ENCODE measurements around the gene GREB1L.

GREB1L gene

GRCh38 chr18:21496277-21496835 is 254.3 kb downstream of the GREB1L start:
- H3K18ac ChIP-seq (ENCODE audit: low read length): no peak overlapping the region
- peaks cover 6% of the 10 kb centered on the region for H3K79me1 ChIP-seq (ENCODE audit: low read depth, low read length)
- WGBS, 2 donors (ENCODE audit: extremely low coverage in 2 of 2, insufficient read length in 2 of 2, insufficient replicate concordance in 1 of 2): no CpG with 5 or more reads among the region's 12 CpGs
- H3K27ac ChIP-seq (replicated peaks; ENCODE audit: low read length): no peak overlapping the region
- H2BK15ac ChIP-seq (ENCODE audit: low read length): no peak overlapping the region
- no peaks in the 10 kb centered on the region for H3K27me3 ChIP-seq (ENCODE audit: control insufficient read depth in 3 of 3, insufficient read depth in 3 of 3, low read depth in 1 of 3, low read length in 3 of 3)
- no peaks in the 10 kb centered on the region for H3K9me3 ChIP-seq (replicated peaks in 1 of 2; ENCODE audit: control insufficient read depth in 2 of 2, insufficient read depth in 1 of 2, low read depth in 1 of 2, low read length in 2 of 2)
- H4K8ac ChIP-seq (ENCODE audit: low read depth, low read length): no peak overlapping the region
- H2AFZ ChIP-seq (ENCODE audit: low read length): no peak overlapping the region
- H2AK5ac ChIP-seq (ENCODE audit: low read depth, low read length): no peak overlapping the region
- H2BK5ac ChIP-seq (ENCODE audit: low read length): no peak overlapping the region
- peaks cover 0 to 1% of the 10 kb centered on the region in 2 donors for H3K4me1 ChIP-seq (ENCODE audit: control insufficient read depth in 2 of 2, insufficient read depth in 1 of 2, low read depth in 1 of 2, low read length in 2 of 2)
- no peak overlapping the region for H3K23ac ChIP-seq (ENCODE audit: low read depth, low read length, poor library complexity)
- no peak overlapping the region for H2BK120ac ChIP-seq (ENCODE audit: low read depth, low read length)
- H3K36me3 ChIP-seq (replicated peaks in 1 of 2; ENCODE audit: control insufficient read depth in 2 of 2, insufficient read depth in 2 of 2, low read length in 2 of 2): peaks cover 41 to 89% of the 10 kb centered on the region in 2 donors
- H3K4me3 ChIP-seq (ENCODE audit: low read length in 2 of 2): no peak overlapping the region
- H2BK12ac ChIP-seq (ENCODE audit: low read length): no peak overlapping the region
- no peak for DNase-seq (ENCODE audit: low spot score)
- H3K4ac ChIP-seq (ENCODE audit: low read length): no peak overlapping the region
- H3K4me2 ChIP-seq (ENCODE audit: insufficient read depth, low read length, poor library complexity, severe bottlenecking): no peak overlapping the region
- H3K14ac ChIP-seq (ENCODE audit: low read length): no peak overlapping the region
- no peak overlapping the region for H4K91ac ChIP-seq (ENCODE audit: low read depth, low read length, poor library complexity)
- H3K9ac ChIP-seq (ENCODE audit: low read depth, low read length, poor library complexity): no peak overlapping the region

GRCh38 chr18:21499997-21500396 is 258.0 kb downstream of the GREB1L start:
- no peak overlapping the region for H3K27ac ChIP-seq (replicated peaks; ENCODE audit: low read length)
- no peak overlapping the region for H2BK15ac ChIP-seq (ENCODE audit: low read length)
- no peak overlapping the region for H3K4me3 ChIP-seq (ENCODE audit: low read length in 2 of 2)
- no peak overlapping the region for H2AK5ac ChIP-seq (ENCODE audit: low read depth, low read length)
- no peak overlapping the region for H3K4ac ChIP-seq (ENCODE audit: low read length)
- no peaks in the 10 kb centered on the region for H3K9me3 ChIP-seq (replicated peaks in 1 of 2; ENCODE audit: control insufficient read depth in 2 of 2, insufficient read depth in 1 of 2, low read depth in 1 of 2, low read length in 2 of 2)
- no CpG with 5 or more reads among the region's 16 CpGs for WGBS, 2 donors (ENCODE audit: extremely low coverage in 2 of 2, insufficient read length in 2 of 2, insufficient replicate concordance in 1 of 2)
- no peak overlapping the region for H2AFZ ChIP-seq (ENCODE audit: low read length)
- H2BK12ac ChIP-seq (ENCODE audit: low read length): no peak overlapping the region
- H4K8ac ChIP-seq (ENCODE audit: low read depth, low read length): no peak overlapping the region
- no peak overlapping the region for H2BK120ac ChIP-seq (ENCODE audit: low read depth, low read length)
- no peak overlapping the region for H3K23ac ChIP-seq (ENCODE audit: low read depth, low read length, poor library complexity)
- H2BK5ac ChIP-seq (ENCODE audit: low read length): no peak overlapping the region
- H3K4me2 ChIP-seq (ENCODE audit: insufficient read depth, low read length, poor library complexity, severe bottlenecking): no peak overlapping the region
- DNase-seq (ENCODE audit: low spot score): no peak
- H3K9ac ChIP-seq (ENCODE audit: low read depth, low read length, poor library complexity): peak overlapping the region; percentile 82
- peak overlapping the region; percentile 90 for H3K14ac ChIP-seq (ENCODE audit: low read length)
- no peaks in the 10 kb centered on the region for H3K27me3 ChIP-seq (ENCODE audit: control insufficient read depth in 3 of 3, insufficient read depth in 3 of 3, low read depth in 1 of 3, low read length in 3 of 3)
- no peak overlapping the region for H4K91ac ChIP-seq (ENCODE audit: low read depth, low read length, poor library complexity)
- peaks cover 0 to 1% of the 10 kb centered on the region in 2 donors for H3K4me1 ChIP-seq (ENCODE audit: control insufficient read depth in 2 of 2, insufficient read depth in 1 of 2, low read depth in 1 of 2, low read length in 2 of 2)
- no peak overlapping the region for H3K18ac ChIP-seq (ENCODE audit: low read length)
- H3K79me1 ChIP-seq (ENCODE audit: low read depth, low read length): peaks cover 6% of the 10 kb centered on the region
- H3K36me3 ChIP-seq (replicated peaks in 1 of 2; ENCODE audit: control insufficient read depth in 2 of 2, insufficient read depth in 2 of 2, low read length in 2 of 2): peaks cover 55 to 95% of the 10 kb centered on the region in 2 donors

DNA sequence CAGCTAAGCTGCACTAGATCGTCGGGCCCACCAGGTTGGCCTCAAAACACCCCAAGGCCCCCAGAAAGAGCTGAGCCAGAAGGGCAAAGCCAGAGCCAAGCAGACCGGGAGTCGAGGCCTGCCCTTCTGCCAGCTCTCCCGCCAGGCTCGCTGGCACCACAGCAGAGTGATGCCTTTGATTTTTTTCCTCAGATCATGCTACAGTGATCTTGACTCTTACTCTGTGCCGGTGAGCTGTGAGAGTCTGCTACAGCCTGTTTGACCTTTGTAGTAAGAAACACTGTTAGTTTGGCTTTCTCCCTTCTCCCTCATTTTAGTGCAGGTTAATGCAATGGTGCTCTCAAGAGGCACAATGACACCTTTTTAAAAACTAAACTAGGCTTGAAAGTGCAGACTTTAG is 260.6 kb downstream of the GREB1L start:
- no peaks in the 10 kb centered on the region for H3K4me1 ChIP-seq (ENCODE audit: control insufficient read depth in 2 of 2, insufficient read depth in 1 of 2, low read depth in 1 of 2, low read length in 2 of 2)
- H3K27ac ChIP-seq (replicated peaks; ENCODE audit: low read length): no peak overlapping the region
- H2BK12ac ChIP-seq (ENCODE audit: low read length): no peak overlapping the region
- H3K36me3 ChIP-seq (replicated peaks in 1 of 2; ENCODE audit: control insufficient read depth in 2 of 2, insufficient read depth in 2 of 2, low read length in 2 of 2): peaks cover 57 to 98% of the 10 kb centered on the region in 2 donors
- no peak overlapping the region for H4K8ac ChIP-seq (ENCODE audit: low read depth, low read length)
- H3K23ac ChIP-seq (ENCODE audit: low read depth, low read length, poor library complexity): no peak overlapping the region
- H3K14ac ChIP-seq (ENCODE audit: low read length): no peak overlapping the region
- DNase-seq (ENCODE audit: low spot score): no peak
- no peak overlapping the region for H2AK5ac ChIP-seq (ENCODE audit: low read depth, low read length)
- no peak overlapping the region for H2BK120ac ChIP-seq (ENCODE audit: low read depth, low read length)
- H2AFZ ChIP-seq (ENCODE audit: low read length): no peak overlapping the region
- no peaks in the 10 kb centered on the region for H3K27me3 ChIP-seq (ENCODE audit: control insufficient read depth in 3 of 3, insufficient read depth in 3 of 3, low read depth in 1 of 3, low read length in 3 of 3)
- H4K91ac ChIP-seq (ENCODE audit: low read depth, low read length, poor library complexity): no peak overlapping the region
- no peak overlapping the region for H3K4me2 ChIP-seq (ENCODE audit: insufficient read depth, low read length, poor library complexity, severe bottlenecking)
- H3K9ac ChIP-seq (ENCODE audit: low read depth, low read length, poor library complexity): no peak overlapping the region
- no peak overlapping the region for H3K18ac ChIP-seq (ENCODE audit: low read length)
- peaks cover 6% of the 10 kb centered on the region for H3K79me1 ChIP-seq (ENCODE audit: low read depth, low read length)
- H3K4me3 ChIP-seq (ENCODE audit: low read length in 2 of 2): no peak overlapping the region
- H3K9me3 ChIP-seq (replicated peaks in 1 of 2; ENCODE audit: control insufficient read depth in 2 of 2, insufficient read depth in 1 of 2, low read depth in 1 of 2, low read length in 2 of 2): peaks cover 0 to 1% of the 10 kb centered on the region in 2 donors
- no peak overlapping the region for H2BK15ac ChIP-seq (ENCODE audit: low read length)
- WGBS, 2 donors (ENCODE audit: extremely low coverage in 2 of 2, insufficient read length in 2 of 2, insufficient replicate concordance in 1 of 2): no CpG with 5 or more reads among the region's 7 CpGs
- no peak overlapping the region for H3K4ac ChIP-seq (ENCODE audit: low read length)
- no peak overlapping the region for H2BK5ac ChIP-seq (ENCODE audit: low read length)

DNA sequence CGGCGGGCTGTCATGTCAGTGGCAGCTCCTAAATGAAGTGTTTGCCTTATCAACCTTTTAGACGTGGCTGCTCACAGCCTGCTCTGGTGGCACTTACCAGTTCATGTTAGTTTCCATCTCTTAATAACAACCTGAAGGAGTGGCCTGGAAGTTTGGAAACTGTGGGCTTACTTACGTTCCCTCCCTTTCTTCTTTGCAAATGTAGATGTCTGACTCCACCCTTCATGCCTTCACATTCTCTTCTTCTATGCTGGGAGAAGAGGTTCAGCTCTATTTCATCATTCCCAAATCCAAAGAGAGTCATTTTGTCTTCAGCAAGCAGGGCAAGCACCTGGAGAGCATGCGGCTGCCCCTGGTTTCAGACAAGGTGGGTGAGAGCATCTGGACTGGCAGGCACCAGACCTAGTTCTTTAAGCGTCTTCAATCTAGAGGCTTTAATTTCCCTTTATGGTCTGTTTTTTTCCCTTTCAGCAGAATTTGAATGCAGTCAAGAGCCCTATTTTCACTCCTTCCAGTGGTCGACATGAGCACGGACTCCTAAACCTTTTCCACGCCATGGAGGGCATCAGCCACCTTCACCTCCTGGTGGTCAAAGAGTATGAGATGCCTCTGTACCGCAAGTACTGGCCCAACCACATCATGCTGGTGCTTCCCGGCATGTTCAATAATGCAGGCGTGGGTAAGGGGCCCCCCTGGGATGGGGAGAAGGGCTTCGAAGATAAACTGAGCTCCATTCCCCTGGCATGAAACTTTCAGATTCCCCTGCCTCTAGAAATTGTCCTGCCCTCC is 266.1 kb downstream of the GREB1L start:
- Histone ChIP-seq H2AK5ac (ENCODE audit: low read depth, low read length) (no peak overlapping the region), H2BK15ac (ENCODE audit: low read length) (no peak overlapping the region), H3K27me3 (ENCODE audit: control insufficient read depth in 3 of 3, insufficient read depth in 3 of 3, low read depth in 1 of 3, low read length in 3 of 3) (no peaks in the 10 kb centered on the region), H3K4me1 (ENCODE audit: control insufficient read depth in 2 of 2, insufficient read depth in 1 of 2, low read depth in 1 of 2, low read length in 2 of 2) (no peaks in the 10 kb centered on the region), H3K23ac (ENCODE audit: low read depth, low read length, poor library complexity) (no peak overlapping the region), H3K4ac (ENCODE audit: low read length) (no peak overlapping the region), H2BK120ac (ENCODE audit: low read depth, low read length) (no peak overlapping the region), H3K27ac (replicated peaks; ENCODE audit: low read length) (no peak overlapping the region), H2BK5ac (ENCODE audit: low read length) (no peak overlapping the region), H3K9ac (ENCODE audit: low read depth, low read length, poor library complexity) (no peak overlapping the region), H2AFZ (ENCODE audit: low read length) (no peak overlapping the region), H2BK12ac (ENCODE audit: low read length) (no peak overlapping the region), H3K14ac (ENCODE audit: low read length) (no peak overlapping the region), H3K9me3 (replicated peaks in 1 of 2; ENCODE audit: control insufficient read depth in 2 of 2, insufficient read depth in 1 of 2, low read depth in 1 of 2, low read length in 2 of 2) (peaks cover 0 to 1% of the 10 kb centered on the region in 2 donors), H3K36me3 (replicated peaks in 1 of 2; ENCODE audit: control insufficient read depth in 2 of 2, insufficient read depth in 2 of 2, low read length in 2 of 2) (peaks cover 49 to 99% of the 10 kb centered on the region in 2 donors), H4K91ac (ENCODE audit: low read depth, low read length, poor library complexity) (no peak overlapping the region), H3K79me1 (ENCODE audit: low read depth, low read length) (no peaks in the 10 kb centered on the region), H4K8ac (ENCODE audit: low read depth, low read length) (no peak overlapping the region), H3K4me2 (ENCODE audit: insufficient read depth, low read length, poor library complexity, severe bottlenecking) (no peak overlapping the region), H3K18ac (ENCODE audit: low read length) (no peak overlapping the region), H3K4me3 (ENCODE audit: low read length in 2 of 2) (peak overlapping the region in 1 of 2 donors; percentile 30)
- WGBS, 2 donors (ENCODE audit: extremely low coverage in 2 of 2, insufficient read length in 2 of 2, insufficient replicate concordance in 1 of 2): no CpG with 5 or more reads among the region's 13 CpGs
- DNase-seq (ENCODE audit: low spot score): no peak
